ENCODE data around the gene AUTS2. TPM values are rescaled to one million over a fixed set of nuclear protein-coding genes. Genes with fewer than 3 reads are reported as not detected.

AUTS2 gene
- total RNA-seq, 1 donor from 2014 or later: 95.3 TPM

DNA sequence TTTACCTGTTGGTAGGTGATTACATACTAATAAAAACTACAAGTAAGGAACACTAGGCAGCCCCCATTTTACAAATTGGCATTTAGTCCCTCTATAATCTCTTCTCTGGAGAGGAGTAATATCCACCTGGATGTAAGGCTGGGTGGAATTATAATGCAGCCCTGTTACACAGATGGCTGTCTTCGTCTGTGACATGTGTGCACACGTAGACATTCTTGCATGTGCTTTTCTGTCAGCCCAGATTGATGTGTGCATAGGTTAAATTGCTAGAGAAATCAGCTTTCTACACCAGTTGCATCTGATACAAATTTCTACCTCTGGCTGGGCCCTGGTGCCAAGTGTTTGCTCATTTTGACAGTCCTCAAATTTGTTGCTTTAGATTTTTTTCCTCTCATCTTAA, 715.9 kb downstream of the AUTS2 start:
- DNase-seq: no peak

DNA sequence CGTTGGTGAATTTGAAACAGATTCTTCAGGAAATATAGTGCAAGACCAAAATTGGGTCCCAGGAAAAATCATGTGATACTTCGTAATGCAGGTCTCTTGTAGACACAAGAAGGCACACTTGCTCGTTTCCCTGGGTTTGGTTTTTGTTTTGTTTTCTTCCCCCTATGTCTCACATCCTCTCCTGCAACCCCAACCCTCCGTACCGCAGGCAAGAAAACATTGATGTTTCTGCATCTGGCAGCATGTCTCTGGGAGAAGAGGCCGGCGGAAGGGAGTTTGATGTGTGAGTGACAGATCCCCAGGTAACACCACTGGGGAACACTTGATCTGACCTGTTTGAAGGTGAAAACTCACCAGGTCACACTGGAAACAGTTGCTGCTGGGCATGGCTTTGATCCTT, 718.5 kb downstream of the AUTS2 start:
- no peak for DNase-seq

DNA sequence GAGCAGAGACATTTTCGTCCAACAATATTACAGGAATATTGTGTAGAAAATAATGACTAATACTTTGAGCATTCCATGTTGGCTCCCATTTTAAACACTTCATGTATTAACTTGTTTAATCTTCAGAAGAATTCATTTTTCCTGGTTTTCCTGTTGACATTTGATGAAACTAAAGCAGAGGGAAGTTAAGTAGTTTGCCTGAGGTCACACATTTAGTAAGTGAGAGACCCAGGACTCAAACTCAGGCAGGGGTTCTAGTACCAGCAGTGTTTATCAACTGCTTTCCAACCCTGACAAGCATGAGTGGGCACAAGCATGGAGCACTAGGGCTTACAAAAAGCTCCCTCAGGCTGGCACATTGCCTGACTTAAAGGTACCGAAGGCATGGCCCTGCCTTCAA, 719.1 kb downstream of the AUTS2 start:
- DNase-seq: no peak

DNA sequence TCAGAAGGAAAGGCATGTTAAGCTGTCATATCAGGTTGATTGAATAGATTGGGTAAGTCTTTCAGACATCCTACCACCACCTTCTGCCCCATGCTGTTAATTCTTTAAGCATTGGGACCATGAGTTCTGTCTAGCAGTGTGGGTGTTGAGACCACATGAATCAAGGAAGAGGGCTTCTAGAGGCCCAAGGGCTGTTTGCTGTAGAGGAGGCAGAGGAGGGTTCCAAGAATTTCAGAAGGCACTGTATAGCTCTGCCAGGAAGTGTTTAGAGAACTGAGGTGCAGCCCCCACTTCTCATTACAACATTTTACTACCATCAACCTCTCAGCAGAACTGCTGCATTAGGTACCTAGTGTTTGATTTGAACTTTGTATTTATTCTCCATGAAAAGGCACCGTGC, 720.2 kb downstream of the AUTS2 start:
- DNase-seq: no peak

DNA sequence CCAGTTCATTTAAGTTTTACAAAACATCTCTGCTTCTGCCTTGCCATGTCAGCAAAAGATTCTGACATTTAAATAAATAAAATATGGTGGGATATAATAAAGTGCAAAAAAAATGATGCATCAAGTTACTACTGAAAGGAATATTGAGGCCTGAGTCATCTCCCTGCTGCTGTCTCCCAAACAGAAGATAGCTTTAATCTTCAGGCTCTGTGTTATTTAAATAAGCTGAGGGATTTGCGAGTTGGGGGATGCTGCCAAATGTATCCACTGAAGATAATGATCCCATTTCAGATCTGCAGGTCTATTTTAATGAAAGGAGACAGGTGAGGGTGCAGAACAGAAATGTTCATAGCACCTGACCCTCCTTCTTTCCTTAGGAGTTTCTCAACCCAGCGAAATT, 720.8 kb downstream of the AUTS2 start:
- DNase-seq: no peak

DNA sequence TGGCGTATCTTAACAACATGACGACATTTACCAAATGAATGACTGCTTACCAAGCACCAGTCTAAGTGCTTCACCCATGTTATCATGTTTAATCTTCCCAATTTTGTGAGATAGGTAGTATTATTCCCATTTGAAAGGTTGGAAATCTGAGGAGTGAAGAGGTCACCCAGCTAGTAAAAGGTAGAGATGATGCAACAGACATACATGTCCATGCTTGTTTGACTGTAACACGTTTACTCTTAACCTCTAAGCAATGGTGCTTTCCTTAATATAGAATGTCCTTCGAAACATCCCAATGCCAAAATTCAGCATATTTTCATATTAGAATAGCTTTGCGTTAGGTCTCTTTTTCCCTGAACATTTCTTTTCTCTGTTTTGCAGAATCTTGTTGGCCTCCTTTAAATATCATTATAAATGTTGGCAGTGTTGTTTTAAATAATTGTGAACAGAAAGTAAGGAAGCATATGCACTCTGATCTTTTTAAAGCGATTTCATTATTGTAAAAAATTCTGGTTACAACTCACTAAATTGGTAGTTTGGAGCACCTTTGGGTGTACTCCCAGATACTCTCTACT, 722.8 kb downstream of the AUTS2 start:
- no peak for DNase-seq

DNA sequence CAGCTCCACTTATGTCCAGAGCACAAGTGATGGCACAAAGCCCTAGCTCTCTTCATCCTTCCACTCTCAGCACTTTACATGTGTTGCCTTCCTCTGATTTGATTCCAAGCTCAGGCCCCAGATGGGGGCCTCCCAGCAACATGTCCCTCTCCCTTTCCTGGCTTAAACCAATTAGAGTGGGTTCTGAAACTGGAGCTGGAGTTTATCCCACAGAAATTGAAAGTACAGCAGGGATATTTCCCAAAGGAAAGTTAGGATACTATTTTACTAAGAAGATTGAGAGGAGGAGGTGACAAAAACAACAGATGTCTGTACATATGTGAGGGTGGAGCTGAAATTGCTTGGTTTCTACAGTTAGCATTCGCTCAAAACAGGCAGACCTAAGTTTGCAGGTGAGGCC, 724.6 kb downstream of the AUTS2 start:
- no peak for DNase-seq

DNA sequence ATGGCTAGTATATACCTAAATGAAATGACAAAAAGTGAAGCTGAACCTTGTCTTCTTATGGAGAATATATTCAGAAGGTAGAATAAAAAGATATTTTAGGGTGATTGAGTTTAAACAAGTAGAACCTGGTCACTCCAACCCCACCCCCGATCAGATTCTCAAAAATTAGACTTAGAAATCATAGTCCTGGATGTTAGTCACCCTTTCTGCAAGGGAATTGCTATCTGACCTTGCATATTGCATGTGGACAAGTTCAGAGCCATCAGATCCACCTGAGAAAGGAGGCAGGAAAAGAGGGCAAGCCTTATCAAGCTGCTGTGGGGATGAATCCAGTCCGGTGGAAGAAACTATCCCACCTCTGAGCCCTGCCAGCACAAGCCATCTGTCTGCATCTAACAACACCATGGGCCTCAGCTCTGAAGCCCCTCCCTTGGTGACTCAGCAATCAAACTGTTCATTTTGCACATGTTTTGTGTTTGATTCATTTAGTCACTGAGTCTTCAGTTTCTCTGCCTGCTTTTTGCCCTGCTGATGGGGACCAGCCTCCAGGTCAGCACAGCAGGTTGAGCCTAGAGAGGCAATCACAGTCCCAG, 727.3 kb downstream of the AUTS2 start:
- DNase-seq: no peak

DNA sequence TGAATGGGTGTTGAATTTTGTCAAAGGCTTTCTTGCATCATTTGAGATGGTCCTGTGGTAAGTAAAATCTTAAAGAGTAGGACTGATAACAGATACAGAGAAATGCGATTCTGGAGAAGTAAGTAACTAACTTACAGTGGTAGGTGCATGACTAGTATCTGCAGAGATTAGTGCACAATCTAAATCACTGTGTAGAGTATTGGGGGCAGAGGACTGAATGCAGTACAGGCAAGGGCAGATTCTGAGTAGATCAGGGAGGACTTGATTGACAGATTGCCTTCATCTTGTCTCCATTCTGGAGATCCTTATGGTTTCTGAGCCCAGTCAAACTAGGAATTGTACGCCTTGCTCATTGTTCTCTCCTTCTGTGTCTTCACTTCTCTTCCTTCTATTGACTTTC, 736.0 kb downstream of the AUTS2 start:
- DNase-seq: no peak

DNA sequence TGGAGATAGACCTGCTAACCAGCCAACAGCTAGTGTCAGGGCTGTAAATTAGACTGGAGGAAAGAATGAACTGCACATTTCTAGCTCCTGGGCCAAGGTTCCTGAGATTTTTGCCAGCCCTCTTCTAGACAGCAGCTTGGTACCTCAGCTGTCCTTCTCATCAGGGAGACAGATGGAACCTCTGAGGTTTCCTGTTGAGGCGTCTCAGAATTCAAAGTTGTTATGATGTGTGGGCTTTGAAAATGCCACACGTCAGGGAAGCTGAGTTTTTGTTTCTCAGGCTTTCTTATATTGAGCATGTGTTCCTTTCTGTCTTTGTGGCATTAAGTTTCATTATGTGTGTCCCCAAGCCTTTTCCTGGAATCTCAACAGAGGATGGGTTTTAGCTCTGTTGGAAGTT, 736.6 kb downstream of the AUTS2 start:
- DNase-seq: no peak

DNA sequence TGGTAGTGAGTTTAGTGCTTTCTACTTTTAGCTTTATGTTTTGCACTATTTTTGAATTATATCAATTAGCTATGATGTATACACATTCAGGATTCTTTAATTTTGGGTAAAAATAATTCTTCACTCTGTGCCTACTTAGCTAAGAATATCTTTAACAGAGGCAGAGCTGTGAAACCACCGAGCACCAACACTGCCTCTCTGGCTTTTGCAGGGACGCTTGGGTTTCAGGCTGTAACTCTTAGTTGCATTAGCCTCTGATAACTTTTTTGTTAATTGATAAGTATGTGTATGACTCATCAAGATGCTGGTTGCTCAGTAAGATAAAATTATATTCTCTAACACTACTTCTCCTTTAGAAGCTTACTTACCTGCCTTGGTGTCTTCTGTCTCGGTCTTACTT, 738.3 kb downstream of the AUTS2 start:
- DNase-seq: no peak

DNA sequence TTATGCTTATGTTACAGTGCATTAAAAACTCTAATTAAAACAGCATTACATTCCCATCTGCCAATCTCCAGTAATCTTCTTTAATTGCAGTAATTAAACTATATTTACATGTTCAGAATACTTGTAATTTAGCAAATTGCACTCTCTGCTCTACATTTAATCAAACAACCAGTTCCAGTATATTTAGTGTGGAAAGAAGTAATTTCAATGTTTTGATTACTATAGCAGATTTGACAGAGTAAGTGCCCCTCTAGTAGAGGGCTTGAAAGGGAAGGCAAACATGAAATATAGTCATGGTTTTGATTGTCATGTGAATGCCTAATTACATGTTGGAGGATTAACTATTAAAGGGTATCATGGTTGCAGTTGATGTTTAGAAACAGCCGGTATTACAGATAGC, 739.7 kb downstream of the AUTS2 start:
- no peak for DNase-seq

DNA sequence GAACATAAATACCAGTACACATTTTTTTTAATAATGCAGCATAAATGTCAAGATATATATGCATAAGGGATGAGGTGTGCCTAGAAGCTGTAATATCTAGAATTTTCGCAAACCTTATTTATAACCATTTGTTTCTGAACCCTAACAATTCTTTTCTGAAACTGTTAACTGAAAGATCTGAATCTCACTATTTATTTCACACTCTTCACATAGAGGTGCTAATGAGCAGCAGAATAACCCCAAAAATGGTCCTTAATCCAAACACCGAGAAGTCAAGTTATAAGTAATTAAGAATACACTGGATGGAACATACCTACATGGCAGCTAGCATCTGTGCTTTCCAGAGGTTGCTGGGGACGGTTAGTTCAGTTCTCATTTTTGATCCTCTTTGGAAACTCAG, 742.0 kb downstream of the AUTS2 start:
- DNase-seq: no peak

DNA sequence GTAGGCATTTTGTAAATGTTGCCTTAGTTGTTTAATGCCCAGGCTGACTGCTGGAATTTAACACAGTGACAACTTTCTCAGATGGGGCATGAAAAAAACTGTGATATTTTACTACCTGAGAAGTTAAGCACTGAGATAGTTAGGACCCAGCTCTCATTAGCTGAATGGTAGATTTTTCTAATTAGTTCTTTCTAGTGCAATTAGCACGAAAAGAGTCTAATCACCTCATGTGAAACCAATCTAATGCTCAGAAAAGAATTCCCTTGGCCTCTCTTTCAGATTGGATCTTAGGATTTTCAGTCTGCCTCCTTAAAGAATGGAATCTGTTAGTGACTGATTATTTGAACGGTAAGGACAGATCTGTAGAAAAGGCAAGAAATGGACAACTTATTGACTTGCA, 743.2 kb downstream of the AUTS2 start:
- DNase-seq: no peak

DNA sequence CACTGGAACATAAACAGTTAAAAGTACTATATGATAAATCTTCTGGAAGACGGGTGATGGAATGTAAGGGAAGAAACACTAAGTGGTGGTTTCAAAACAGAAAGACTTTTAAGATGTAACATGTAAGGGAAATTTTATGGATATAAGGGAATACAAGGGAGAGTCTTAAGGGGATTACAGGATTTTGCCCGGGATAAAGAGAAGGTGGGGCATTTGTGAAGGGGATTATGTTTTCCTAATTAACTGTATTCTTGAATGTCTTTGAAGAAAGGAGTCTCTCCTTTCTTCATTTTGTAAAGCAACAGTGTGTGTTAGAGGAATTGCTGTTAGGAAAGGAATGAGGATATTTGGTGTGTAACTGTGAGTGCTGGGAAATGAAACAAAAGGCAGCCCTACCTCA, 745.2 kb downstream of the AUTS2 start:
- DNase-seq: no peak

DNA sequence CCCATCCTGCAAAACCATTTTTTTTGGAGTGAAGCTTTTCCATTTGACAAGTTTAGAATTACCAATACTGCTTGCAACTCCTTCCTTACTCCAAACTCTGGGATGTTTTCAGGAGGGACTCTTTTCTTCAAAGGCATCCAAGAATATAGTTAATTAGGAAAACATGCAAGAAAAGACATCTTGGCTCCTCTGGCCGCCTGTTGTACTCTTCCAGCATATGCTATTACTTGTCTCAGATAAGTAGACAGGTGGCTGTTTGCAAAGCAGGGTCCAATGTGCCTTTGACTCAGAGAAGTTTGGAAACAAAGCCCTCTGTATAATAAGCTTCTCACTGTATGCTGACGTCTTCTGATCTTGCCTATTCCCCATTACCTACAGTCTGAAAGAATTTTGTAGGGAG, 746.5 kb downstream of the AUTS2 start:
- no peak for DNase-seq

DNA sequence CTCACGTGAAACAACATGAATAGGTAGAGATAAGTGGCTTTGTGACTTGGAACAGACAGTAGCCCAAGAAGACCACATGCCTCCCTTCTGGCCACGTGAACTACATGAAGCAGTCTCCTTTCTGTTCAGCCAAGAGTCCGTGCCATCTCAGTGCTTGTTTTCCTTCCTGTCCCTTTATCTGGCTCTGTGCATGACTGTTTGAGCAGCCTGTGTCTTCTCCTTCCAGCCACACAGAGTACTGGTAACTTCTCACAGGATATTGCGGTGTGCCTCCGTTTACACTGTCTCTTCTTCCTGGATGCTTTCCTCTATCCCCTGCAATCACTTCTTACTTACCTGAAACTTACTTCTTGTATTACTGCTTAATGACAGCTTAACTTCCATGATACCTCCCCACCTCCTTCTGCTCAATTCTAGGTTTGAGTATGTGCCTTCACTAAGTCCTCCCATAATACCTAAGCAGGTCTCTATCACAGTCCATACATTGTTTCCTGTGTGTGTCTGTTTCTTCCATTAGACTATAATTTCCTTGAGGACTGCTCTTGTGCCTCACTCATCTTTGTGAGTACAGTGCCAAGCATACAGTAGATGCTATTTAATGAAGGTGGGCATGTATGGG, 748.7 kb downstream of the AUTS2 start:
- DNase-seq: no peak

DNA sequence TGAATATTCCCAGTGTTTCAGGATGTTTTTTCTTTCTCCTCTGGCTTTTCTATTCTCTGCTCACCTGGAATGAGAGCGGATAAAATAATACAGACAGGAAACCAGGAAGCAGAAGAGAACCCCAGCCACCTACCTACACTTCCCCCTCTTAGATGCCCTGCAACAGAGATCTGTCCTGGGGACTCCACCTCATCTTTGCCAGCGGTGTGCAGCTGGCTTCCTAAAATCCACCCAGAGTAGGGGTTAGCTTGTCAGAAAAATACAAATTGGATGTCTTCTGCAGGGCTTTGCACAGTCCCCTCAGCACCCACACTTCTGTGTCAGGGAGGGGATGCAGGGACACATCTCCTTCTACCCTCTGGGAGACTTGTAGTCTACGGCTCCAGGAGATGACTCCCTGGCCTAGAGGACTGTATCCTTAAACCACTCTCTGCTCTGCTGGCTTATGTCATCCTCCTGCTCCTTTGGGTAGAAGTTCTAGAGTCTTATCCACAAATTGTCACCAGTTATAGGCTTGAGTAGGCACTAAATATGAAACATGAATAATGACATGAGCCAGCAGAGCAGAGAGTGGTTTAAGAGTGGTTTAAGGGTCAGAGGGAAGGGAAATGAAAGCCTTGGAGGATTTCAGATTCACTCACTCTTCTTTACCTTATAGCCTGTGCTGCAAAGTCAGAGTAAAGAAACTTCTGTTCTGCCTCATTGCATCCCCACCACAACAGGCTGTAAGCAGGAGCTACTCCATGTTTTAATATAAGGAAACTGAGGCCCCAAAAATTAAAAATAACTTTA, 749.4 kb downstream of the AUTS2 start:
- no peak for DNase-seq

DNA sequence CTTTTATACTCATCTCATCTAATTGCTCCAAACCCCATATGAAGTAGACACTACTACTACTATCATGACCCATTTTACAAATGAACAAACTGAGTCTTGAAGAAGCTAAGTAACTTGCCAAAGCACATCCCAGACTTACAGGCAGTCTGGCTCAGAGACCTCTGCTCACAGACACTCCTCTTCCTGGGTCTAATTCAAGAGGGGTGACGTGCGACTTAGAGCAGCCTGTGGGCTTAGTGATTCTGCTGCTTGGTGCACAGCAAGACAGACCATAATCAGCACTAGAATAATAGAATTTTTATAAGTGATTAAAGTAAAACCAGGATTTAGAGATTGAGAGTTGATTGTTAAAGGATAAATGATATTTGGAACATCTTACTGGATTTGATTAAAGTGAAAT, 750.8 kb downstream of the AUTS2 start:
- DNase-seq: no peak

DNA sequence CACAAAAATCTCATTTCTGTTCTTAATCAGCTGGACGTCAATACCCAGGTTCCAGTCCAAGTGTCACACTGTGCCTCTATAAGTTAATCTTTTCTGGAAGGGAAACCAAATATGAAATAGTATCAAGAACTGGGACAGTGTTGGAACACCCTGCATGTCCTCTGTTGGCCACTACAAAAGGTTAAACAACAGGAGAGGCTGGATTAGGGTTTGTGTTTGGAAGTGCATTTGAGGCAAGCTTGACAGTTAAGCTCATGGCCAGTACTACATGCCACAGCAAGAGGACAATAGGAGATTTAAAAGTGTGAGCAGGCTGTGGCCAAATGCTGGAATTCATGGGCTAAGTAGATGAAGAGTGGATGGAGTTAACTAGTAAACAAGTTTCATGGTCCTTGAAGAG, 751.5 kb downstream of the AUTS2 start:
- no peak for DNase-seq

DNA sequence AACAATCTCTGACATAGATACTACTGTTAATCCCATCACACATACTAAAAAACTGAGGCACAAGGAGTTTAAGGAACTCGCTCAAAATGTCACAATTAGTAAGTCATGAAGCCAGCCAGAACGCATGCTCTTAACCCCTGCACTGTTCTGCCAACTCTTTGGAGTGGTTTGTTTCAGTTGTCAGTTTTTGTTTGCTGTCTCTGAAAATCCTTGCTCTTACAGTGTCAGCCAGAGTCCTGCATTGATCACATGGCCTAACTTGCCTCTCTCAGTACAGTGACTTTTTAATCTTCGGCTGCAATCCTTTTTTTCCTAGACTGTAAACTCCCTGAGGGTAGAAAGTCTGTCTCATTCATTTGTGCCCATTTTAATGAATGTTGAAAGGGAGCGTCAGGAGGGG, 753.8 kb downstream of the AUTS2 start:
- DNase-seq: no peak

DNA sequence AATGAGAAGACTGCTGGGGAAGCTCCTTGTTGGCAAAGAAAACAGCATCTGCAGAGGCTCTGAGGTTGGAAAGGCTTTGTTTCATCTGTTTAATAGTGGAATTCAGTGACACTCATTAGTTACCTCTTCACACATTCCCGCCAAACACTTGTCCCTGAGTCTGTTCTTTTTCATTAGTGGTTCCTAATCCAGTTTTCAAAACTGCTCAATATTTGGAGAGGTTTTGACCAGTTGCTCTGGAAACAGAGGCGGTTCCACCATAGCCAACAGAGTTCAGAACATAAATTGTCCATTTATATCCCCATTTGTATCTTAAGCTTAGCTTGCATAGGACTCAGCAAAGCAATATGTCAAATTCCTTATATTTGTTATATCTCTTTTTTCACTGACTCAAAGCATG, 754.6 kb downstream of the AUTS2 start:
- DNase-seq: no peak

DNA sequence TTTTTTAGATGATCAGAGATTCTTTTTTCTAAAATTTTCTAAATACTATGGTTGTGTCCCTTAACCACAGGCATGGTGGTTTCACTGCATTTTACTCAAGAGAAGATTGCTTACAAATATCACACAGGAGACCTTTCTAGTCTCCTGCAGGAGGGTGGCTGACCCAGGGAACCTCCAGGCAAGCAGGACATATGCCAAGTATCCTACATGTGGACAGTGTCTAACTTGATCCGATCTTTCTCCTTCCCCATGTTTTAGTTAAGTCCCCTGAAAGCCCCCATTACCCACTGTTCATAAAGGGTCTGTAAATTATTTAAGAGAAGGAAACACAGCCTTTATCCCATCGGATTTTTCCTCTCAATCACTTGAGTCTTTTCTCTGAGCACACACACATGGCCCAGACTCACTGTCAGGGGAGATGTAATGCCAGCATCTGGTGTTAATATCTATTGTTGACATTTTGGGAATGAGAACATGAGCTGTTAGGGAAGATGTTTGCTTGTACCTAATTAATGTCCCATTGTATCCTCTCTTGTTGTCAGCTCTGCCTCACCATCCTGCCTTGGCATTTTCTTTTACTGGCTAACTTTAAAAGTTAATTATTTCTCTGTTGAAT, 755.2 kb downstream of the AUTS2 start:
- DNase-seq: no peak

Data from occipital lobe (tissue), 2 donors.